Measurements from ENCODE around the gene FRG2C. TPM values are rescaled to one million over a fixed set of nuclear protein-coding genes. Genes with fewer than 3 reads are reported as not detected.
"Not testable (repeated sequence)": the region's sequence is repeated elsewhere in the genome, so short reads cannot be mapped to it uniquely, and the experiment has no call there.

FRG2C gene
- total and polyA plus RNA-seq, 5 experiments from 2014 or later, result not detected

- H3K4me3 Mint-ChIP-seq, result peak overlapping the region in 7 of 10 donors; percentile 25 to 78 (median 55)
- ATAC-seq, POLR2A ChIA-PET, DNase-seq: not testable (repeated sequence)
- peak overlapping the region in 2 of 10 donors; percentile 15 to 48 for H3K27ac Mint-ChIP-seq
- H3K27me3 Mint-ChIP-seq, result peaks cover 27 to 52% (median 43%) of the 10 kb centered on the region in 5 donors
- peaks cover 14 to 88% (median 44%) of the 10 kb centered on the region in 9 donors for H3K9me3 Mint-ChIP-seq
- H3K36me3 Mint-ChIP-seq, result peaks cover 18 to 47% (median 21%) of the 10 kb centered on the region in 3 donors
- peaks cover 14 to 19% (median 15%) of the 10 kb centered on the region in 4 donors for H3K4me1 Mint-ChIP-seq
These were observed 7.4 kb downstream of the FRG2C start for GRCh38 chr3:75671287-75672139.

GRCh38 chr3:75672140-75672775 is 8.1 kb downstream of the FRG2C start:
- Mint-ChIP-seq H3K27ac (peak overlapping the region in 1 of 10 donors; percentile 42), H3K36me3 (peaks cover 18 to 46% (median 21%) of the 10 kb centered on the region in 3 donors), H3K4me3 (peak overlapping the region in 4 of 10 donors; percentile 8 to 78 (median 16)), H3K9me3 (peaks cover 14 to 85% (median 41%) of the 10 kb centered on the region in 9 donors), H3K4me1 (peaks cover 14 to 19% (median 15%) of the 10 kb centered on the region in 4 donors), H3K27me3 (peaks cover 25 to 48% (median 41%) of the 10 kb centered on the region in 5 donors)
- DNase-seq, ATAC-seq, POLR2A ChIA-PET: not testable (repeated sequence)

- H3K27ac Mint-ChIP-seq, H3K4me1 Mint-ChIP-seq, DNase-seq, ATAC-seq, POLR2A ChIA-PET, H3K4me3 Mint-ChIP-seq, H3K27me3 Mint-ChIP-seq: not testable (repeated sequence)
- Mint-ChIP-seq H3K36me3 (peaks cover 0 to 28% (median 0%) of the 10 kb centered on the region in 3 donors), H3K9me3 (peaks cover 0 to 33% (median 25%) of the 10 kb centered on the region in 9 donors)
These were observed 19.8 kb downstream of the FRG2C start for GRCh38 chr3:75683965-75684364.

GRCh38 chr3:75687323-75687722 is 23.2 kb downstream of the FRG2C start:
- no peak for ATAC-seq
- Mint-ChIP-seq H3K9me3 (peaks cover 14 to 58% (median 45%) of the 10 kb centered on the region in 9 donors), H3K27me3 (peaks cover 0 to 4% (median 0%) of the 10 kb centered on the region in 5 donors), H3K27ac (no peak overlapping the region), H3K4me3 (no peak overlapping the region), H3K36me3 (peaks cover 0 to 52% (median 8%) of the 10 kb centered on the region in 3 donors), H3K4me1 (no peaks in the 10 kb centered on the region)
- POLR2A ChIA-PET, result no interaction called here
- no peak for DNase-seq

GRCh38 chr3:75692061-75692460 is 27.9 kb downstream of the FRG2C start:
- H3K27me3 Mint-ChIP-seq, result peaks cover 0 to 4% (median 0%) of the 10 kb centered on the region in 5 donors
- DNase-seq (no peak), ATAC-seq (no peak)
- no peaks in the 10 kb centered on the region for H3K4me1 Mint-ChIP-seq
- H3K9me3 Mint-ChIP-seq, result peaks cover 11 to 57% (median 35%) of the 10 kb centered on the region in 9 donors
- peaks cover 0 to 35% (median 8%) of the 10 kb centered on the region in 3 donors for H3K36me3 Mint-ChIP-seq
- POLR2A ChIA-PET, result no interaction called here
- H3K27ac Mint-ChIP-seq, result no peak overlapping the region
- H3K4me3 Mint-ChIP-seq, result no peak overlapping the region

Small RNA genes lying within 50 kb of the gene (microRNA-seq; reads per million reads assigned to microRNA genes)
- not detected for gene MIR1324 (ENCODE audit: borderline microRNAs expressed)

Other genes starting within 250 kb of the FRG2C start
- 10 to 100 TPM; 18.7 to 19.0 TPM for gene ZNF717, start 121.2 kb downstream of the FRG2C start, total RNA-seq
- 1 to 10 TPM; 6.4 to 8.6 (median 6.5) TPM for gene ZNF717, start 121.2 kb downstream of the FRG2C start, polyA plus RNA-seq

Data from naive thymus-derived CD8-positive, alpha-beta T cell (primary cell).